NCI-H524 (cell line): ENCODE results near the gene VPS4B.
"Not testable (repeated sequence)": the region's sequence is repeated elsewhere in the genome, so short reads cannot be mapped to it uniquely, and the experiment has no call there.

Source experiments
- DNase-seq, 2 experiments: peaks; one replicate each; lab custom pipeline; 2025; lab: John Stamatoyannopoulos, UW

Gene VPS4B

GRCh38 chr18:63422087-63422863, at the start of gene VPS4B:
Gene VPS4B, minus strand, starts transcription at chr18:63422476. Its CDS starts 217 bp downstream, at chr18:63422259.
- peak; percentile 98 for DNase-seq

- no peak for DNase-seq
Measured at GRCh38 chr18:63470751-63471150, 48.5 kb upstream of the VPS4B start.

GRCh38 chr18:63468575-63468974, 46.3 kb upstream of the VPS4B start:
- DNase-seq: no peak

- no peak for DNase-seq
Measured at GRCh38 chr18:63467699-63468098, 45.4 kb upstream of the VPS4B start.

GRCh38 chr18:63465059-63465458, 42.8 kb upstream of the VPS4B start:
- no peak for DNase-seq

- DNase-seq: no peak
Measured at GRCh38 chr18:63464434-63464833, 42.2 kb upstream of the VPS4B start.

GRCh38 chr18:63460414-63460813, 38.1 kb upstream of the VPS4B start:
- no peak for DNase-seq

GRCh38 chr18:63457977-63458376, 35.7 kb upstream of the VPS4B start:
- no peak for DNase-seq

GRCh38 chr18:63454497-63454896, 32.2 kb upstream of the VPS4B start:
- DNase-seq: no peak

- not testable (repeated sequence) for DNase-seq
Measured at GRCh38 chr18:63452751-63453150, 30.5 kb upstream of the VPS4B start.

GRCh38 chr18:63451799-63452660, 29.8 kb upstream of the VPS4B start:
- no peak for DNase-seq

- DNase-seq: no peak
Measured at GRCh38 chr18:63449426-63449825, 27.1 kb upstream of the VPS4B start.

GRCh38 chr18:63447066-63447465, 24.8 kb upstream of the VPS4B start:
- no peak for DNase-seq

GRCh38 chr18:63446266-63446665, 24.0 kb upstream of the VPS4B start:
- no peak for DNase-seq

- no peak for DNase-seq
Measured at GRCh38 chr18:63445037-63445436, 22.8 kb upstream of the VPS4B start.

- DNase-seq: no peak
Measured at GRCh38 chr18:63444580-63444979, 22.3 kb upstream of the VPS4B start.

GRCh38 chr18:63443829-63444228, 21.6 kb upstream of the VPS4B start:
- no peak for DNase-seq

- no peak for DNase-seq
Measured at GRCh38 chr18:63440881-63441280, 18.6 kb upstream of the VPS4B start.

- DNase-seq: no peak
Measured at GRCh38 chr18:63440219-63440618, 17.9 kb upstream of the VPS4B start.

GRCh38 chr18:63439334-63439733, 17.1 kb upstream of the VPS4B start:
- DNase-seq: peak; percentile 60 to 80

- DNase-seq: no peak
Measured at GRCh38 chr18:63438181-63438580, 15.9 kb upstream of the VPS4B start.

GRCh38 chr18:63433334-63433866, 11.1 kb upstream of the VPS4B start:
- no peak for DNase-seq

GRCh38 chr18:63431180-63431579, 8.9 kb upstream of the VPS4B start:
- no peak for DNase-seq
